ENCODE data around the gene PACSIN3. TPM values are rescaled to one million over a fixed set of nuclear protein-coding genes. Genes with fewer than 3 reads are reported as not detected.
A peak's percentile ranks its signal among the peaks of the same experiment; 100 is the strongest.

Gene PACSIN3
- total RNA-seq, 1 experiment from 2014 or later, result 32.0 TPM

DNA sequence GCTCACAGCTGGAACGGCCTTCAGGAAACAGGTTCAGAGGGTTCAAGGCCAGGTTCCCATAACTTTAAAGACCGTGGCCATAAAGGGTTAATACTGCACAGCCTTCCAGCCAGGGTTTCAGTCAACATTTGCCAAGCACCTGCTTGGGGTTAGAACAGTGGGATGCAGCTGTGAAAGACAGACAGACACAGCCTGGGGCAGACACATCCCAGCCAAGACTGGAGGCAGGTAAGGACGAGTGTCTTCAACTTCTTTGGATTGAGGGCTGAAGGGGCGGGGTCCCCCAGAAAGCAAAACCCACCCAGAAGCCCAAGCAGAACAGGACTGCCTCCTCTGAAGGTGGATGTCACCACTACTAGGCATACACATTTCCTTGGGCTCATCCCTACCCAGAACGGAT is 23.8 kb downstream of the PACSIN3 start:
- intact Hi-C loops (cut with micrococcal nuclease; ENCODE audit: unreplicated experiment), result no loop called here
- H3K4me3 ChIP-seq (ENCODE audit: low read depth, low read length, poor library complexity, severe bottlenecking), result no peak overlapping the region
- H3K27ac ChIP-seq (ENCODE audit: low read depth, low read length, poor library complexity, severe bottlenecking), result no peak overlapping the region
- ChIA-PET CTCF (interaction anchor here (0.7 to 1.6 kb wide), 6 partner anchors 10 to 249 kb away, joined by 3 to 4 read pairs (median 4); no protein-coding TSS in a partner anchor), POLR2A (ENCODE audit: low non-redundant PET) (no interaction called here)
- no TSS peak for BruUV-seq (replicated peaks)
- peaks cover 40% of the 10 kb centered on the region for H3K36me3 ChIP-seq (ENCODE audit: insufficient read depth, low read length, poor library complexity, severe bottlenecking)
- no peak for DNase-seq (ENCODE audit: low spot score)
- no peaks in the 10 kb centered on the region for H3K4me1 ChIP-seq (ENCODE audit: insufficient read depth, low read length, poor library complexity, severe bottlenecking)
- H3K9me3 ChIP-seq (ENCODE audit: low read depth, low read length, poor library complexity, severe bottlenecking), result no peaks in the 10 kb centered on the region
- H3K27me3 ChIP-seq (replicated peaks; ENCODE audit: insufficient read depth, low read depth, low read length, poor library complexity), result no peaks in the 10 kb centered on the region
- TF ChIP-seq, protein P1, sequence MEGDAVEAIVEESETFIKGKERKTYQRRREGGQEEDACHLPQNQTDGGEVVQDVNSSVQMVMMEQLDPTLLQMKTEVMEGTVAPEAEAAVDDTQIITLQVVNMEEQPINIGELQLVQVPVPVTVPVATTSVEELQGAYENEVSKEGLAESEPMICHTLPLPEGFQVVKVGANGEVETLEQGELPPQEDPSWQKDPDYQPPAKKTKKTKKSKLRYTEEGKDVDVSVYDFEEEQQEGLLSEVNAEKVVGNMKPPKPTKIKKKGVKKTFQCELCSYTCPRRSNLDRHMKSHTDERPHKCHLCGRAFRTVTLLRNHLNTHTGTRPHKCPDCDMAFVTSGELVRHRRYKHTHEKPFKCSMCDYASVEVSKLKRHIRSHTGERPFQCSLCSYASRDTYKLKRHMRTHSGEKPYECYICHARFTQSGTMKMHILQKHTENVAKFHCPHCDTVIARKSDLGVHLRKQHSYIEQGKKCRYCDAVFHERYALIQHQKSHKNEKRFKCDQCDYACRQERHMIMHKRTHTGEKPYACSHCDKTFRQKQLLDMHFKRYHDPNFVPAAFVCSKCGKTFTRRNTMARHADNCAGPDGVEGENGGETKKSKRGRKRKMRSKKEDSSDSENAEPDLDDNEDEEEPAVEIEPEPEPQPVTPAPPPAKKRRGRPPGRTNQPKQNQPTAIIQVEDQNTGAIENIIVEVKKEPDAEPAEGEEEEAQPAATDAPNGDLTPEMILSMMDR (conservative IDR thresholded peaks at IDR 0.05; ENCODE audit: low read depth, low read length), result no peak
- no peak for TF ChIP-seq EZH2 (IDR thresholded peaks at IDR 0.05; ENCODE audit: borderline replicate concordance, low read depth, low read length, poor library complexity, severe bottlenecking)

DNA sequence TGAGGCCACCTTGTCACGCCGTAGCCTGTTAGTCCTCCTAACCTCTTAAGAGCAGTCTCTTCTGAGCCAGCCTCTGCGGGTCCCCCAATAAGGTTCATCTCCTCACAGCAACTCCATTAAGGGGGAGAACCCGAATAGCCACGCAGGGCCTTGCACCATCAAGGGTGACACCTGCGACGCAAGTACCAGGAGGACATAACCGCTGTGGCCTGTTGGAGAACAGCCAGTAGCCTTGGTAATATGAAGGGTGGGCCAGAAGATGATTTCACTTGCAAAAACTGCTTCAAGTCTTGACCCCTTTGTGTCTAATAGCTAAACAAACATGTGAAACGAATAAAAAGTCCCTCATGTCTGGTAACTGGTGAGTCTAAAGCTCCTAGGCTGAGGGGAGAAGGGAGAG is 24.3 kb downstream of the PACSIN3 start:
- CTCF ChIA-PET, result interaction anchor here (1.0 to 1.6 kb wide), 2 partner anchors 193 to 249 kb away, joined by 3 to 4 read pairs; no protein-coding TSS in a partner anchor
- no peak for DNase-seq (ENCODE audit: low spot score)
- H3K27me3 ChIP-seq (replicated peaks; ENCODE audit: insufficient read depth, low read depth, low read length, poor library complexity), result no peaks in the 10 kb centered on the region
- intact Hi-C loops (cut with micrococcal nuclease; ENCODE audit: unreplicated experiment), result loop anchor here (1.0 kb wide), 2 partner anchors 193 to 273 kb away; no protein-coding TSS in a partner anchor
- no peak overlapping the region for H3K27ac ChIP-seq (ENCODE audit: low read depth, low read length, poor library complexity, severe bottlenecking)
- POLR2A ChIA-PET (ENCODE audit: low non-redundant PET), result no interaction called here
- peaks cover 34% of the 10 kb centered on the region for H3K36me3 ChIP-seq (ENCODE audit: insufficient read depth, low read length, poor library complexity, severe bottlenecking)
- H3K4me1 ChIP-seq (ENCODE audit: insufficient read depth, low read length, poor library complexity, severe bottlenecking), result no peaks in the 10 kb centered on the region
- BruUV-seq (replicated peaks), result no TSS peak
- no peaks in the 10 kb centered on the region for H3K9me3 ChIP-seq (ENCODE audit: low read depth, low read length, poor library complexity, severe bottlenecking)
- no peak overlapping the region for H3K4me3 ChIP-seq (ENCODE audit: low read depth, low read length, poor library complexity, severe bottlenecking)
- TF ChIP-seq, protein P1 (conservative IDR thresholded peaks at IDR 0.05; ENCODE audit: low read depth, low read length), result 0 out of 2 replicates have a peak, but pooled peaks have one; percentile 14
- no peak for TF ChIP-seq EZH2 (IDR thresholded peaks at IDR 0.05; ENCODE audit: borderline replicate concordance, low read depth, low read length, poor library complexity, severe bottlenecking)

DNA sequence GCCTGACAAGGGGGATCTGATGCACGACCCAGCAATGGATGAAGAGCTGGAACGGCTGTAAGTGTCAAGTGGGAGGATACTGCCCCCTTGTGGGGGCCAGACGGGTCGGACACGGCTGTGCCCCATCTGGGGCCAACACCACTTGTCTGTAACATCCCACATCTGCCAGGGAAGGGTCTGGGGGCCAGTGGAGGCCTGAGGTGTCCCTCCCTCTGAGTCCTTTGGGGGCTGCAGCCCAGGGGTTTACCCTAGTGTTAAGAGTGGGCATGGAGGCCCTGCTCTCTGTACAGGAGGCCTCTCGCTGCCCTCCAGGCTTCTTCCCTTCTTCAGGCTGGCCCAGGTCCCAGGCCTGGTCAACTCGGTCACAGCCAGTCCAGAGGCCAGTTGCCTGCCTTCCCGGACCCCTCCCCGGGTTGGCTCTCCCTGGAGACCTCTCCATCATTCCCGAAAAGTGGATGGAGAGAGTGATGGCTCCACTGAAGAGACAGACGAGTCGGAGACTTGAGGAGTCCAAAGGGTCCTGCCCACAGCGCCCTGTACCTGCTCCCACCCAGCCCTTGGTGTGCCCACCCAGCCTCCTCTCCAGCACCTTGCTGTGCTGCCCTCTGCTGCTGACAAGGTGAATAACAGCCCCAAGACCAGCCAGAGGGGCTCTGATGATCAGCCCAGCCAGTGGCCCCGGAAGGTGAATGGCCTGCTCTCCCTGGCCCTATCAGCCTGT is 24.9 kb downstream of the PACSIN3 start:
- Histone ChIP-seq H3K4me3 (ENCODE audit: low read depth, low read length, poor library complexity, severe bottlenecking) (no peak overlapping the region), H3K4me1 (ENCODE audit: insufficient read depth, low read length, poor library complexity, severe bottlenecking) (no peaks in the 10 kb centered on the region), H3K36me3 (ENCODE audit: insufficient read depth, low read length, poor library complexity, severe bottlenecking) (peaks cover 28% of the 10 kb centered on the region), H3K27me3 (replicated peaks; ENCODE audit: insufficient read depth, low read depth, low read length, poor library complexity) (no peaks in the 10 kb centered on the region), H3K27ac (ENCODE audit: low read depth, low read length, poor library complexity, severe bottlenecking) (no peak overlapping the region), H3K9me3 (ENCODE audit: low read depth, low read length, poor library complexity, severe bottlenecking) (no peaks in the 10 kb centered on the region)
- ChIA-PET CTCF (interaction anchor here (0.6 to 1.6 kb wide), 9 partner anchors 78 to 362 kb away, joined by 3 to 11 read pairs (median 4); no protein-coding TSS in a partner anchor), POLR2A (ENCODE audit: low non-redundant PET) (interaction anchor here (0.6 kb wide), 1 partner anchor 185 kb away, joined by 3 read pairs; no protein-coding TSS in a partner anchor)
- no peak for TF ChIP-seq EZH2 (IDR thresholded peaks at IDR 0.05; ENCODE audit: borderline replicate concordance, low read depth, low read length, poor library complexity, severe bottlenecking)
- TF ChIP-seq, protein P1 (conservative IDR thresholded peaks at IDR 0.05; ENCODE audit: low read depth, low read length), result peak; percentile 84
- BruUV-seq (replicated peaks), result no TSS peak
- intact Hi-C loops (cut with micrococcal nuclease; ENCODE audit: unreplicated experiment), result loop anchor here (1.0 kb wide), 2 partner anchors 194 to 272 kb away; no protein-coding TSS in a partner anchor
- peak; percentile 89 for DNase-seq (ENCODE audit: low spot score)

Measured in A673 (cell line).